HG02678 (cell line): ENCODE data around the gene SPG7.

Experiments
- ATAC-seq: cut with Tn5 transposase; IDR thresholded peaks from one replicate; pipeline ENCODE4 v1.9.1; 2021; ENCODE audit warnings: mild to moderate bottlenecking, moderate library complexity; ENCODE audit not compliant: unreplicated experiment

Gene SPG7

GRCh38 chr16:89484923-89485679, 23.1 kb upstream of the SPG7 start:
- peak; percentile 26 for ATAC-seq

- ATAC-seq: no peak
Measured at GRCh38 chr16:89485701-89486246, 22.4 kb upstream of the SPG7 start.

GRCh38 chr16:89489040-89489897, 18.9 kb upstream of the SPG7 start:
- no peak for ATAC-seq

GRCh38 chr16:89489898-89490438, 18.2 kb upstream of the SPG7 start:
- ATAC-seq: no peak

GRCh38 chr16:89490439-89491237, 17.6 kb upstream of the SPG7 start, which contains the start of gene ANKRD11:
Gene ANKRD11 (minus strand): TSS chr16:89490561. CDS start chr16:89317019, 173,542 bp downstream.
- ATAC-seq: peak; percentile 82

- ATAC-seq: no peak
Measured at GRCh38 chr16:89491238-89491869, 16.8 kb upstream of the SPG7 start.

GRCh38 chr16:89491974-89492687, 16.1 kb upstream of the SPG7 start:
- ATAC-seq: no peak

GRCh38 chr16:89493776-89494175, 14.4 kb upstream of the SPG7 start:
- no peak for ATAC-seq

GRCh38 chr16:89495121-89495520, 13.1 kb upstream of the SPG7 start:
- no peak for ATAC-seq

- ATAC-seq: no peak
Measured at GRCh38 chr16:89498839-89499238, 9.4 kb upstream of the SPG7 start.

GRCh38 chr16:89499767-89500166, 8.4 kb upstream of the SPG7 start:
- no peak for ATAC-seq

GRCh38 chr16:89502081-89502843, 5.9 kb upstream of the SPG7 start:
- no peak for ATAC-seq

GRCh38 chr16:89504091-89504490, 4.1 kb upstream of the SPG7 start:
- ATAC-seq: no peak

- peak; percentile 50 for ATAC-seq
Measured at GRCh38 chr16:89505204-89506112, 2.7 kb upstream of the SPG7 start.

GRCh38 chr16:89506113-89506504, 2.1 kb upstream of the SPG7 start:
- no peak for ATAC-seq

GRCh38 chr16:89506791-89507191, 1.4 kb upstream of the SPG7 start:
- no peak for ATAC-seq

- ATAC-seq: no peak
Measured at GRCh38 chr16:89507214-89507833, 879 bp upstream of the SPG7 start.
